BJ (cell line): ENCODE data around the gene GRM7. TPM values are rescaled to one million over a fixed set of nuclear protein-coding genes. Genes with fewer than 3 reads are reported as not detected.

Experiments
- CTCF ChIA-PET: fragments of 350-600 bp; formaldehyde crosslinking; extraction: SDS; loops from one replicate; lab custom pipeline; 2021; ENCODE audit warnings: antibody characterized with exemption, inconsistent platforms; lab: Yijun Ruan, JAX
- POLR2A ChIA-PET: fragments of 300-600 bp; sonication (Branson Sonifier 250); formaldehyde crosslinking; extraction: SDS; loops from one replicate; lab custom pipeline; 2021; ENCODE audit warnings: antibody characterized with exemption; lab: Charles Lee
- DNase-seq: peaks from one replicate; pipeline ENCODE4 v3.0.0-alpha.2; 2011; ENCODE audit warnings: low read depth
- H3K27me3 ChIP-seq: 2 replicates; pipeline ENCODE4 v1.6.0; 2011; ENCODE audit warnings: low read length; ENCODE audit not compliant: control insufficient read depth, insufficient read depth
- H3K36me3 ChIP-seq: 2 replicates; pipeline ENCODE4 v1.5.1; 2011; ENCODE audit warnings: low read length; ENCODE audit not compliant: control insufficient read depth, insufficient read depth
- H3K4me3 ChIP-seq: 2 replicates; pipeline ENCODE4 v1.5.1; 2011; ENCODE audit warnings: low read depth, mild to moderate bottlenecking, control low read depth, low read length
- CTCF ChIP-seq: IDR thresholded peaks from 2 replicates; pipeline ENCODE4 v1.5.1; 2011; ENCODE audit warnings: low read depth, mild to moderate bottlenecking, control low read depth, inconsistent platforms, low read length, moderate library complexity; ENCODE audit not compliant: insufficient read depth
- polyA plus RNA-seq: library from polyadenylated mRNA; depleted of rRNA; stranded (reverse); fragments of >200 nt; gene quantifications from 2 replicates; pipeline ENCODE4 v1.2.3, GENCODE V29; 2011

GRM7 gene
- polyA plus RNA-seq, 1 experiment = not detected

DNA sequence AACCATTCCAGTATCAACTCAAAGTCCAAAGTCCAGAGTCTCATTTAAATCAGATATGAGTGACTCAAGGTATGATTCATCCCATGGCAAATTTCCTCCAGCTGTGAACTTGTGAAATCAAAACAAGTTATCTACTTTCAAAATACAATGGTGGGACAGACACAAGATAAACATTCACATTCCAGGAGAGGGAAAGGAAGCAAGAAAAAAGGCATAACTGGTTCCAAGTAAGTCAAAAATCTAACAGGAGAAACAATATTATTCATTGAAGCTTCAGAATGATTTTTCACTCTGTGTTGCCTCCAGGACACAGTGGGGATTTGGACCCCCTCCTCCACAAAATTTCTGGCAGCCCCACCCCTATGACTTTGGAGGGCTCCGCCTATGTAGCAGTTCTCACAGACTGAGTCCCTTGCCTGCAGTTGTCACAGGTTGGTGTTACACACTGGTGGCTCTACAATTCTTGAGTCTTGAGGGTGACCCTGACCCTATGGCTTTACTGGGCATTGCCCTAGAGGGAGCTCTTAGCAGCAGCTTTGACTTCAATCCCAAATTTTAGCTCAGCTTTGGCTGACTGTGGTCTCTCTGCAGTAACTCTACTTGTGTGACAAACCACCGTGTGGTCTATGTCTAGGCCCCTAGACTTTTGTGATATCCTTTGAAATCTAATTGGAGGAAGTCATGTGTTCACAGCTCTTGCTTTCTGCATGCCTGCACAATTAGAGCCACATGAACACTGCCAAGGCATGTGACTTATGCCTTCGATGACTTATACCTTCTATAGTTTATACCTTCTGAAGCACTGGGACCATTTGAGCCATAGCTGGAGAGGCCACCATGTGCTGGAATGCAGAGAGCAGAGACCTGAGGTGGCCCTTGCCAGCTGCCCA, 644.2 kb downstream of the GRM7 start:
- Histone ChIP-seq H3K4me3 (no peak overlapping the region), H3K36me3 (no peaks in the 10 kb centered on the region), H3K27me3 (no peaks in the 10 kb centered on the region)
- ChIA-PET POLR2A (no interaction called here), CTCF (no interaction called here)
- no peak for DNase-seq
- TF ChIP-seq CTCF = no peak

- Histone ChIP-seq H3K4me3 (no peak overlapping the region), H3K27me3 (no peaks in the 10 kb centered on the region), H3K36me3 (no peaks in the 10 kb centered on the region)
- CTCF ChIA-PET = no interaction called here
- TF ChIP-seq CTCF = no peak
- DNase-seq = no peak
- POLR2A ChIA-PET = no interaction called here
Measured at GRCh38 chr3:7506606-7507180, 645.8 kb downstream of the GRM7 start.

- ChIA-PET CTCF (no interaction called here), POLR2A (no interaction called here)
- H3K27me3 ChIP-seq = no peaks in the 10 kb centered on the region
- H3K36me3 ChIP-seq = no peaks in the 10 kb centered on the region
- no peak overlapping the region for H3K4me3 ChIP-seq
- DNase-seq = no peak
- no peak for TF ChIP-seq CTCF
Measured at GRCh38 chr3:7508821-7509220, 647.9 kb downstream of the GRM7 start.

- ChIA-PET POLR2A (no interaction called here), CTCF (no interaction called here)
- H3K4me3 ChIP-seq = no peak overlapping the region
- no peaks in the 10 kb centered on the region for H3K36me3 ChIP-seq
- DNase-seq = no peak
- no peak for TF ChIP-seq CTCF
- H3K27me3 ChIP-seq = no peaks in the 10 kb centered on the region
Measured at GRCh38 chr3:7512048-7512447, 651.1 kb downstream of the GRM7 start.

DNA sequence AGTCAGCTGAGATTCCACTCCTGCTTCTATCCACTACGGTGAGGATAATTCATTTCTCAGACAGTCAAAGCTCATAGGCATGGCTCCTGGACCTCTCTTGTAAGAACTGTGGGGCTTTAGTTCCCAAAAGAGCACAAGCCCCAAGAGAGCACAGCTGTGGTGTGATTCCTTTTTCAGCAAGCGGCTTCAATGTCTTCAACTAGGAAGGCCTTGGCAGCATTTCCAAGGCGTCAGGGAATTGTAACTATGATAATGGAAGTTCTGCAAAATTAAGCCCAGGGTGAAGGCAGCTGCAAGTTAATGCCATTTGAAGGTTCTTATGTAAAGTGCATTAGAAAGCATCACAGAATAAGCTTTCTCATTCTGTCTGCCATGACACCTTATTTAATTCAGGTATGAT, 657.1 kb downstream of the GRM7 start:
- CTCF ChIA-PET = no interaction called here

More for the DNA sequence above, 657.1 kb downstream of the GRM7 start:
- Histone ChIP-seq H3K4me3 (no peak overlapping the region), H3K27me3 (no peaks in the 10 kb centered on the region), H3K36me3 (no peaks in the 10 kb centered on the region)
- no peak for DNase-seq
- POLR2A ChIA-PET = no interaction called here
- no peak for TF ChIP-seq CTCF
